OCI-LY1 (cell line): ENCODE results near the gene TERB1.

Experiments
- EZH2 ChIP-seq: fragments of 200-600 bp; sonication (generic), shearing (Covaris generic); IDR thresholded peaks from 2 replicates; pipeline ENCODE4 v1.8.0; 2017; ENCODE audit warnings: borderline replicate concordance, mixed run types, mild to moderate bottlenecking, antibody characterized with exemption, low read length, moderate library complexity, mixed read lengths
- TF ChIP-seq, protein P1 (sequence below): fragments of 200-600 bp; sonication (generic), shearing (Covaris generic); IDR thresholded peaks from 2 replicates; pipeline ENCODE4 v1.5.1; 2017; ENCODE audit warnings: mild to moderate bottlenecking, antibody characterized with exemption, low read length, moderate library complexity, mixed read lengths

- TF ChIP-seq, protein P1, sequence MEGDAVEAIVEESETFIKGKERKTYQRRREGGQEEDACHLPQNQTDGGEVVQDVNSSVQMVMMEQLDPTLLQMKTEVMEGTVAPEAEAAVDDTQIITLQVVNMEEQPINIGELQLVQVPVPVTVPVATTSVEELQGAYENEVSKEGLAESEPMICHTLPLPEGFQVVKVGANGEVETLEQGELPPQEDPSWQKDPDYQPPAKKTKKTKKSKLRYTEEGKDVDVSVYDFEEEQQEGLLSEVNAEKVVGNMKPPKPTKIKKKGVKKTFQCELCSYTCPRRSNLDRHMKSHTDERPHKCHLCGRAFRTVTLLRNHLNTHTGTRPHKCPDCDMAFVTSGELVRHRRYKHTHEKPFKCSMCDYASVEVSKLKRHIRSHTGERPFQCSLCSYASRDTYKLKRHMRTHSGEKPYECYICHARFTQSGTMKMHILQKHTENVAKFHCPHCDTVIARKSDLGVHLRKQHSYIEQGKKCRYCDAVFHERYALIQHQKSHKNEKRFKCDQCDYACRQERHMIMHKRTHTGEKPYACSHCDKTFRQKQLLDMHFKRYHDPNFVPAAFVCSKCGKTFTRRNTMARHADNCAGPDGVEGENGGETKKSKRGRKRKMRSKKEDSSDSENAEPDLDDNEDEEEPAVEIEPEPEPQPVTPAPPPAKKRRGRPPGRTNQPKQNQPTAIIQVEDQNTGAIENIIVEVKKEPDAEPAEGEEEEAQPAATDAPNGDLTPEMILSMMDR = no peak
- no peak for TF ChIP-seq EZH2
These were observed 3.2 kb downstream of the TERB1 start for GRCh38 chr16:66798161-66798560.
